Esophagus muscularis mucosa (tissue), 4 donors: ENCODE measurements around the gene ERCC1. TPM values are rescaled to one million over a fixed set of nuclear protein-coding genes. Genes with fewer than 3 reads are reported as not detected.
"Not testable (repeated sequence)": the region's sequence is repeated elsewhere in the genome, so short reads cannot be mapped to it uniquely, and the experiment has no call there.

Experiments used
- DNase-seq: peaks from one replicate; pipeline ENCODE4 v3.0.0-alpha.2; 2017; ENCODE audit errors: extremely low spot score
- H3K27ac ChIP-seq, 4 donors: fragments of 200-600 bp; sonication (generic); replicated peaks in 1 of 4; 1 replicate in 3 of 4; 2 replicates in 1 of 4; pipeline ENCODE4 v1.5.1; 2016 to 2019; ENCODE audit warnings: mild to moderate bottlenecking in 1 of 4
- H3K27me3 ChIP-seq, 4 donors: fragments of 200-600 bp; sonication (generic); one replicate each; pipeline versions ENCODE4 v1.5.1 to v1.6.0; 2016 to 2019
- H3K36me3 ChIP-seq, 4 donors: fragments of 200-600 bp; sonication (generic); one replicate each; pipeline ENCODE4 v1.5.1; 2016 to 2019
- H3K4me1 ChIP-seq, 4 donors: fragments of 200-600 bp; sonication (generic); one replicate each; pipeline ENCODE4 v1.5.1; 2016 to 2019
- H3K4me3 ChIP-seq, 4 donors: fragments of 200-600 bp; sonication (generic); 1 replicate in 2 of 4; 2 replicates in 2 of 4; pipeline ENCODE4 v1.5.1; 2016 to 2019; ENCODE audit warnings: mild to moderate bottlenecking in 4 of 4, moderate library complexity in 1 of 4
- H3K9me3 ChIP-seq, 4 donors: fragments of 200-600 bp; sonication (generic); 1 replicate in 3 of 4; 2 replicates in 1 of 4; pipeline ENCODE4 v1.5.1; 2016 to 2019
- CTCF ChIP-seq, 3 experiments: fragments of 200-600 bp in 2 of 3; fragments of 450-650 bp in 1 of 3; sonication (generic) in 2 of 3; IDR thresholded peaks; one replicate each; pipeline ENCODE4 v1.5.1; 2017 to 2019; ENCODE audit warnings: antibody characterized with exemption in 3 of 3, mild to moderate bottlenecking in 2 of 3, moderate library complexity in 1 of 3
- EP300 ChIP-seq: sonication (generic); formaldehyde crosslinking; IDR thresholded peaks from one replicate; pipeline ENCODE4 v1.6.1; 2017; ENCODE audit warnings: antibody characterized with exemption
- POLR2A ChIP-seq: fragments of 450-650 bp; IDR thresholded peaks from one replicate; pipeline ENCODE4 v1.6.1; 2017; ENCODE audit warnings: antibody characterized with exemption, moderate library complexity, mild to moderate bottlenecking, low read depth
- POLR2AphosphoS5 ChIP-seq, 2 donors: sonication (generic); formaldehyde crosslinking; IDR thresholded peaks; one replicate each; pipeline ENCODE4 v1.6.1; 2017; ENCODE audit warnings: antibody characterized with exemption in 2 of 2
- WGBS: methylation state at CpG from one replicate; pipeline ENCODE4 v1.1.5; 2018; 5-methylcytosine and 5-hydroxymethylcytosine counted together
- intact Hi-C: fragments of 100-400 bp; cut with DNase I; formaldehyde crosslinking; loops from one replicate; pipeline ENCODE4 v1.15.1; 2023
- total RNA-seq, 4 donors: library from RNA; depleted of rRNA; stranded (reverse); fragments of >200 nt; gene quantifications; one replicate each; pipeline versions ENCODE4 v1.1.0 to v1.2.1, GENCODE V29; 2016

Gene ERCC1
- total RNA-seq, 4 donors from 2014 or later, result 62.8 to 102 (median 69.3) TPM

- intact Hi-C loops, result no loop called here
- H3K27me3 ChIP-seq, result no peaks in the 10 kb centered on the region
- H3K27ac ChIP-seq, result no peak overlapping the region
- no peak overlapping the region for H3K4me3 ChIP-seq
- peaks cover 10 to 18% (median 15%) of the 10 kb centered on the region in 4 donors for H3K4me1 ChIP-seq
- peaks cover 12 to 87% (median 68%) of the 10 kb centered on the region in 4 donors for H3K36me3 ChIP-seq
- no peak for TF ChIP-seq CTCF (IDR thresholded peaks at IDR 0.05)
- no peak for TF ChIP-seq POLR2AphosphoS5 (IDR thresholded peaks at IDR 0.05)
- no peak for TF ChIP-seq POLR2A
- no peak for TF ChIP-seq EP300
- WGBS, result 93% methylated on average over 8 of the region's 8 CpGs
- DNase-seq, result no peak
- H3K9me3 ChIP-seq, result no peaks in the 10 kb centered on the region
Observed at GRCh38 chr19:45414468-45414867, 9.2 kb downstream of the ERCC1 start.

- WGBS, result 87% methylated on average over 6 of the region's 6 CpGs
- H3K9me3 ChIP-seq, result no peaks in the 10 kb centered on the region
- H3K4me3 ChIP-seq, result no peak overlapping the region
- no peak for DNase-seq
- TF ChIP-seq POLR2AphosphoS5 (IDR thresholded peaks at IDR 0.05) (no peak), POLR2A (no peak), CTCF (IDR thresholded peaks at IDR 0.05) (no peak), EP300 (no peak)
- H3K4me1 ChIP-seq, result peaks cover 10 to 18% (median 15%) of the 10 kb centered on the region in 4 donors
- intact Hi-C loops, result no loop called here
- H3K27me3 ChIP-seq, result no peaks in the 10 kb centered on the region
- H3K36me3 ChIP-seq, result peaks cover 12 to 81% (median 60%) of the 10 kb centered on the region in 4 donors
- no peak overlapping the region for H3K27ac ChIP-seq
Observed at GRCh38 chr19:45413497-45413896, 10.2 kb downstream of the ERCC1 start.

- H3K36me3 ChIP-seq, result peaks cover 12 to 49% (median 31%) of the 10 kb centered on the region in 4 donors
- H3K4me1 ChIP-seq, result peaks cover 12 to 19% (median 16%) of the 10 kb centered on the region in 4 donors
- H3K27me3 ChIP-seq, H3K27ac ChIP-seq, intact Hi-C loops, H3K4me3 ChIP-seq, DNase-seq, H3K9me3 ChIP-seq: not testable (repeated sequence)
- WGBS, result 98% methylated on average over 4 of the region's 4 CpGs
Observed at GRCh38 chr19:45410330-45410729, 13.4 kb downstream of the ERCC1 start.

- Histone ChIP-seq H3K27ac (no peak overlapping the region), H3K4me1 (peaks cover 12 to 27% (median 23%) of the 10 kb centered on the region in 4 donors), H3K36me3 (peaks cover 12 to 43% (median 26%) of the 10 kb centered on the region in 4 donors), H3K4me3 (no peak overlapping the region), H3K27me3 (peaks cover 0 to 7% (median 4%) of the 10 kb centered on the region in 4 donors), H3K9me3 (no peaks in the 10 kb centered on the region)
- DNase-seq, result no peak
- intact Hi-C loops, result no loop called here
- WGBS, result 41% methylated on average over 4 of the region's 4 CpGs
- TF ChIP-seq POLR2AphosphoS5 (IDR thresholded peaks at IDR 0.05), result no peak
- TF ChIP-seq CTCF (IDR thresholded peaks at IDR 0.05), result no peak
- no peak for TF ChIP-seq POLR2A
- no peak for TF ChIP-seq EP300
Observed at GRCh38 chr19:45409557-45409920, 14.2 kb downstream of the ERCC1 start.

- intact Hi-C loops, result no loop called here
- H3K4me1 ChIP-seq, result peaks cover 15 to 33% (median 28%) of the 10 kb centered on the region in 4 donors
- no peaks in the 10 kb centered on the region for H3K9me3 ChIP-seq
- TF ChIP-seq POLR2AphosphoS5 (IDR thresholded peaks at IDR 0.05), result no peak
- no peak for TF ChIP-seq CTCF (IDR thresholded peaks at IDR 0.05)
- TF ChIP-seq POLR2A, result no peak
- no peak overlapping the region for H3K4me3 ChIP-seq
- no peak for DNase-seq
- WGBS, result 85% methylated on average over 15 of the region's 15 CpGs
- no peak overlapping the region for H3K27ac ChIP-seq
- H3K36me3 ChIP-seq, result peaks cover 12 to 37% (median 21%) of the 10 kb centered on the region in 4 donors
- peaks cover 0 to 12% (median 7%) of the 10 kb centered on the region in 4 donors for H3K27me3 ChIP-seq
Observed at GRCh38 chr19:45408830-45409556, 14.7 kb downstream of the ERCC1 start.
